Stimulated activated CD4-positive, alpha-beta T cell treated with anti-CD3 and anti-CD28 coated beads, TNF-alpha, amount 100 ng/mL, for 1 hour (primary cell): ENCODE measurements around the gene TRIM37.
A peak's percentile ranks its signal among the peaks of the same experiment; 100 is the strongest.

ENCODE experiments used
- DNase-seq, 3 donors: peaks; one replicate each; pipeline ENCODE4 v3.0.0-alpha.2; 2020; ENCODE audit warnings: low read depth in 3 of 3, low spot score in 1 of 3

TRIM37 gene

DNA sequence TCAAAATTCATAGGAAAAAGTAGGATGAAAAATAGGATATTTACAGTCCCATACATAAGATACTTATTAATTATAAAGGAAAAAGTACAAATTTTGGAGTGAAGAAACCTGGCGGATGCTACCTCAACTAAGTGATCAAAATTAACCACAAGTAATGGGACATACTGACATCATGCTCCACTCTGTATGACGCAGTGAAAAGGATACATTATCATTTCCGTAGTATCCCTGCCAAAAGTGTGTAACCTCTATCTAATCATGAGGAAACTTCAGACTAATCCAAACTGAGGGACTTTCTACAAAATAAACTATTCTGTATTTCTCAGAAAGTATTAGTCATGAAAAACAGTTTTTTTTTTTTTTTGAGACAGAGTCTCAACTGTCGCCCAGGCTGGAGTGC is 60.5 kb downstream of the TRIM37 start:
- DNase-seq, result no peak

GRCh38 chr17:59038734-59039133 is 67.9 kb downstream of the TRIM37 start:
- no peak for DNase-seq

GRCh38 chr17:59037960-59038359 is 68.7 kb downstream of the TRIM37 start:
- DNase-seq, result no peak

- no peak for DNase-seq
Observed at GRCh38 chr17:59030811-59031210, 75.9 kb downstream of the TRIM37 start.

DNA sequence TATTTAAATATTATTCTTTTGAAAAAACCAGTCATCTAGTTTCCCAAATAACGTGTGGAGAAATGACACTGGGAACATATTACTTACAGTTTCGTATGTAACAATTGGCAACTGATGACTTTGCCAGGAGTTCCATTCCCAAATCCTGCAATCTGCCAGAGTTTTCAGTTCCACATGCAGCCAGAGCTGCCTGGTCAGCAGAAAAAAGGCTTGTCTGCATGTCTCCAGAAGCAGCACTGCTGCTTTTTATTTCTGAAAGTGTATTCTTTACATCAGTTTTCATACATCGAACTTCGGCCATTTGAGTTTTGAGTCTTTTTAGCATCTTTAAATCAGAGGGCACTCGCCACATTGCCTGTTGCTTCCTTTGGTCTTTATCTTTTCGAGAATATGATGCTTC is 78.4 kb downstream of the TRIM37 start:
- no peak for DNase-seq

DNA sequence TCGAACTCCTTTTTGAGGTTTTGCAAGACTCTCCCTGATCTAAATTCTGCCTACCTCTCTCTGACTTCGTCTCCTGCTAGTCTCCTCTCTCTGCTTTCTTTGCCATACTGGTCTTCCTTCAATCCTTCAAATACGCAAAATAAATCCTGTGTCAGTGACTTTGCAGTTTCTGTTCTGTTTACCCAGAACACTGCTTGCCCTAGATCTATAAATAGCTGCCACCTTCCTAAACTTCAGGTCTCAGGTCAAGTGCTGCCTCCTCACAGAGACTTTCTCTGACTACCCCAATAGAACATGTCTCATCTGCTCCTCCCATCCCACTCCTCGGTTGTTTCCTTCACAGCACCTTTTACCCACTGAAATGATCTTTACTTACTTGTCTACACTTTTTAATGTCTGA is 78.9 kb downstream of the TRIM37 start:
- no peak for DNase-seq

DNA sequence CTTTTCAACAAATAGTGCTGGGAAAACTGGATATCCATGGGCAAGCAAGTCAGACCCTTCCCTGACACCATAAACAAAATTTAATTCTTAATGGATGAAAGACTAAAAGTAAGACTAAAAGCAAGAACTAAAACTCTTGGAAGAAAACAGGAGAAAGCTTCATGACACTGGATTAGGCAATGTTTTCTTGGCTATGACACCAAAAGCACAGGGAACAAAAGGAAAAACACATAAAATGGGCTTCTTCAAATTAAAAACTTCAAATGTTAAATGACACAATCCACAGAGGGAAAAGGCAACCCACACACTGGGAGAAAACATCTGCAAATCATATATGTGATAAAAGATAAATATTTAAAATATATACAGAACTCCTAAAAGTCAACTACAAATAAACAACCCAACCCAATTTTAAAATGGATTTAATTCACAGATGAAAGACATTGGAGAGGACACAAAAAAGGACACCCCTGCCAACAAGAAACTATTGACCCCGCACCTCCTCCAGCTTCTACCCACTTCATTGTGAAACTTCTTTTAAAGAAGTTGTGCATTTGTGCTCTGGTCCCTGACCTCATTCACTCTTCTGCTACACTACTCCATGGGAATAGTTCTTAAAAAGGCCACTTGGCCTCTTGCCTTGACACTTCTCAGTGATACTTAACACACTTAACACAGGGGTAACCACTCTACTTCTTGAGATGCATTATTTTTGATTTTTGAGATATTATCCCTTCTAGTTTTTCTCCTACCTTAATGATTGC is 80.3 kb downstream of the TRIM37 start:
- no peak for DNase-seq

DNA sequence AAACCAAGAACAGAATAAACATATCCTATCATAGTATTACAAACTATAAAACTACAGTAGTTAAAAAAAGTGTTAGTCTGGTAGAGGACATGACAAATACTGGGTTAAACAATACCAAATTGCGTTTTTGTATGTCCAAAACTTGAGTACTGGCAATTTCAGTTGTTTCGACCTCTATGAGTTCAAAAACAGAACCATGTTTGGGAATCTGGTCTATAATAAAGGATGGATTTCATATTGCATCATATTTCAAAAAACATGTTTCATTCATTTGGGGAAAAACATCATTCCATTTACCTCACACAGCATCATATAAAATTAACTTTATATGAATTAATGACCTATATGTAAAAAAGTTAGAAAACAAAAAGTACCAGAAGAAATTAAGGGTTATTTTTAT is 81.8 kb downstream of the TRIM37 start:
- no peak for DNase-seq

GRCh38 chr17:59018019-59018418 is 88.7 kb downstream of the TRIM37 start:
- DNase-seq, result no peak

DNA sequence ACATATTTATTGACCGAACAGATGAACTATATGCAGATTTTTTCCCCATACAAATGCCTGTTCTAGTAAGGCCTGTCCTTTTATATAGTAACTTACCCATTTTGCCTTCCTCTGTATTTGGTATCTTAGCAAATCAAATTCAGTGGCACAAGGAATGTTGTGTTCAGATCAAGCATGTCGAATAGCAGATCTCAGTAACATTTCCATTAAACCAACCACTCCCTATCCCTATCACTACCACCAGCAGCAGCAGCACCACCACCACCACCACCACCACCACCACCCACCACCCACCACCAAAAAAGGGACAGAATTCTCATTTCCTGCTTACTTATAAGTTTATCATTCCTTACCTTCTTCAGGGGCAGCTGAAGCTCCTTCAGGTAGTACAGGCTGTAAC is 94.7 kb downstream of the TRIM37 start:
- DNase-seq, result no peak

GRCh38 chr17:59010026-59010425 is 96.7 kb downstream of the TRIM37 start:
- no peak for DNase-seq

DNA sequence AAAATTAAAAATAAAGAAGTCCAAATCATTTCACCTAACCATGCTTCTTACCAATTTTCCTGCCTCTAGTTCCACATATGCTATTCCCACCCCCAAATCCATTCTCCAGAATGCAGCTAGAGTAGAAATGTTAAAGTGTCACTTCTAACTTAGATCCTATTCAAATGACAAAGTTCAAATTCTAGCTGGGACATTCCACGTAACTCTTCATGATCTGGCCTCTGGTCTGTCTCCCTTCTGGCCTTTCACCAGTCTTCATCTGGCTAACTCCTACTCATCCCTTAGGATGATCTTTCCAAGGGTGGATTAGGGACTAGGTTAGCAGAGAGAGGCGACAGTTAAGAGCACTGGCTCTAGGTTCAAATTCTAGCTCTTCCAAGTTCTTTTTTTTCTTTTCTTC is 97.9 kb downstream of the TRIM37 start:
- DNase-seq, result no peak

DNA sequence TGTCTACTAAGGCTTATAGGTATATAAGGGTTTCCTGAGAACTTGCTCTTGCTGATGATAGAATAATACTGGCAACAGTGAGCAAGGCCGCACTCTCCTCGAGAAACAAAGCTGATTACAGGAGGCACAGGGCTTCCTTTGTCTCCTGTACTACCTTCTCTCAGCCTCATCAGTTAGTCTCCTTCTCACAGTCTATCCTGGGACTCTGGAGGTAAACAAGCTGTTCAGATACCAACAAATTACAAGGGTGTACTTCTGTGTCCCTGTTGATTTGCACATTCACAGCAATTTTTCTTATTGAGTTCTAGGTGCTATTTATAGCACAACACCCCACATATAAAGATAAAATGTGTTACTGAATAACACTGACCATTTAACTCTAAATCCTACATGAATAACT is 98.7 kb downstream of the TRIM37 start:
- no peak for DNase-seq

DNA sequence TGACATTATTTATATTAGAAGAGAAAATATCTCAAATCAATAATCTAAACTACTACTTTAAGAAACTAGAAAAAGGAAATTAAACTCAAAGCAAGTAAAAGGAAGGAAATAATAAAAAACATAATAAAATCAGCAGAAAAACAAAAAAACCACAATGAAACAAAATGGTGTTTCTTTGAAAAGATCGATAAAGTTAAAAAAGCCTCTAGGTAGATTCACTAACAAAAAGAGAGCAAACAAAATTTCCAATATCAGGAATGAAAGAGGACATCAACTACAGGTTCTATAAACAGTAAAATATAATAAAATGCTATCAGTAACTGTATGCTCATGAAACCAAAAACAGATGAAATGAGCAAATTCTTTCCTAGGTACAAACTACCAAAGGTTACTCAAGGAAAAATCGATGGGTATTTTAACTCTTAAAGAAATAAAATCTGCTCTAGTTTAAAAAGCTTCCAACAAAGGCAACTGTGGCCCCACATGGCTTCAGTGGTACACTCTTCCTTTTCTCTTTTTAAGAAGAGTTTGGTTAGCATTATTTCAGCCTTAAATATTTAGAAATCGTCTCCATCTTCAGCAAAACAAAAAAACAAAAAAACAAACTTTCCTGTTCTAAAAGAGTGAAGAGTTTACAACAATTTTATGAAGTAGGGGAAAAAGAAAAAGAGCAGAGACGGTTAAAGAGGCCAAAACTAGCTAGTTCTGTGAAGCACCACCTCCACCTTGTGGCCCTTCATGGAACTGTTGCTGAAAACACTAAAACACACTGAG is 102.2 kb downstream of the TRIM37 start:
- DNase-seq, result peak in 2 of 3 donors; percentile 38 to 55

DNA sequence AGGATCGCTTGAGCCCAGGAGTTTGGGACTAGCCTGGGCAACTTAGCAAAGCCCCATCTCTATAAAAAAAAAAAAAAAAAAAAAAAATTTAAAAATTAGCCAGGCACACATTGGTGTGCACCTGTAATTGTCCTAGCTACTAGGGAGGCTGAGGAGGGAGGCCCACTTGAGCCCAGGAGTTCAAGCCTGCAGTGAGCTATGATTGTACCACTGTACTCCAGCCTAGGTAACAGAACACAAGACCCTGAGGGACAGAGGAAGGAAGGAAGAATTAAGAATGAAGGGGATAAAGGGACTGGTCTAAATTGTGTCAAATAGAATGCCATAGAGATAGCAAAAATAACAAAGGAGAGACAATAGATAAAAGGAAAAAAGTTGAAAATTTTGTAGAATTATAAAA is 102.8 kb downstream of the TRIM37 start:
- no peak for DNase-seq

DNA sequence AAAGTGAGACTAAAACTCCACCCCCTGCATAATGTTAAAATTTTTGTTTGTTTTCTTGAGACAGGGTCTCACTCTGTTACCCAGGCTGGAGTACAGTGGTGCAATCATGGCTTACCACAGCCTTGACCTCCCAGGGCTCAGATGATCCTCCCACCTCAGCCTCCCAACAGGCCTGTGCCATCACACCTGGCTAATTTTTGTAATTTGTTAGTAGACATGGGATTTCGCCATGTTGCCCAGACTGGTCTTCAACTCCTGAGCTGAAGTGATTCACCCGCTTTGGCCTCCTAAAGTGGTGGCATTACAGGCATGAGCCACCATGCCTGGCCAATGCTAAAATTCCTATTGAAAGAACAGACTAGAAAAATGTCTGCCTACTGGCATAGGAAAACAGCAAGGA is 103.8 kb downstream of the TRIM37 start:
- no peak for DNase-seq

DNA sequence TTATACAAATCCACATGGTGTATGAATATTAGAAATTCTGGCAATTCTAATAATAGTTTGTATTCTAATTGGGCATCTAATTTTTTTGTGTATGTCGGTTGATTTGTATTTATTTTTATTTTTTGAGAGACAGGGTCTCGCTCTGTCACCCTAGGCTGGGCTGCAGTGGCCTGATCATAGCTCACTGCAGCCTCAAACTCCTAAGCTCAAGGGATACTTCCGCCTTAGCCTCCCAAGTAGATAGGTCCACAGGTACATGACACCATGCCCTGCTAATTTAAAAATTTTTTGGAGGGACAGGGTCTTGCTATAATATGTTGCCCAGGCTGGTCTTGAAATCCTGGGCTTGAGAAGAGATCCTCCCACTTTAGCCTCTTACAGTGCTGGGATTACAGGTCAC is 104.6 kb downstream of the TRIM37 start:
- DNase-seq, result no peak

DNA sequence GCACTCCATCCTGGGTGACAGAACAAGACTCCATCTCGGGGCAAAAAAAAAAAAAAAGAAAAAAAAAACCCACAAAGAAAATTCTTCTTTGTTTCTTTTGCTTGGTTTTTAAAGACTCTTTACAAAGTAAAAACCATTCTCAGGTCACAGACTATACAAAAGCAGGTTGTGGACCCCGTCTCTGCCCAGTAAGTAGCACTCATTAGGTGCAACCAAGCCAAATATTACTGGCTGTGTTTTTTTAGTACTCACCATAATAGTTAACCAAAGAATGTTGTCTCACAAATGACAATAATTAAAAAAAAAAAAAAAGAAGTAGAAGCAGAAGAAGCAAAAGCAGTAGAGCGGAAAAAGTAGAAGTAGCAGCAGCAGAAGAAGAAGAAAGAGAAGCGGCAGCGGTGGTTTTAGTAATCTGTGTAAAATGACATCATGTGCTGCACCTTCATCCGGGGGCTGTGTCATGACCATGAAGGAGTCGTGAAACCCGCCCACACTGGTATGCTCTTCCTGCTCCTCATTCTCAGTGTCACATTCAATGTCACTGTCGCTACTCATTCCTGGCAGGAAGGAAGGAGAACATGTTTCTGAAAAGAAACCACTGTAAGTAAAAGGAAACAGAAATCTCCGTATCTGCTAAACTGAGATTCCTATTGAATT is 105.4 kb downstream of the TRIM37 start:
- DNase-seq, result peak; percentile 27 to 41 (median 29)

- no peak for DNase-seq
Observed at GRCh38 chr17:59000022-59000421, 106.7 kb downstream of the TRIM37 start.

DNA sequence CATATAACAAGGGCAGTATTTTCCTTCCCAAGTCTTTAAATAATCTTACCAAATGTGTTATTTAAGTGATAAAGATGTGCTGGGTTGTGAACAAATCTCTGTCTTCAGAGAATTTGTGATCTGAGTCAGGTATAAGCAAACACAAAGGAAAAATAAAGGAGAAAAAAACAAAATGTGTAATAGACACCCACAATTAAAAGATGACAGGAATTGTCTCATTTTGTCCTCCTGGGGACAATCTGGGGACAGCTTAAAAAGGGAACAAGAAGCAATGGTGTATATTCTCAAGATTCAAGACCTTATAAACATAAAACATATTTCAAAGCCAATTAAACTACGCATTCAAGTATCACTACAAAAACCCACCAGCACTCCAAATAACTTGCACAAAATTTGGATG is 107.2 kb downstream of the TRIM37 start:
- DNase-seq, result no peak

DNA sequence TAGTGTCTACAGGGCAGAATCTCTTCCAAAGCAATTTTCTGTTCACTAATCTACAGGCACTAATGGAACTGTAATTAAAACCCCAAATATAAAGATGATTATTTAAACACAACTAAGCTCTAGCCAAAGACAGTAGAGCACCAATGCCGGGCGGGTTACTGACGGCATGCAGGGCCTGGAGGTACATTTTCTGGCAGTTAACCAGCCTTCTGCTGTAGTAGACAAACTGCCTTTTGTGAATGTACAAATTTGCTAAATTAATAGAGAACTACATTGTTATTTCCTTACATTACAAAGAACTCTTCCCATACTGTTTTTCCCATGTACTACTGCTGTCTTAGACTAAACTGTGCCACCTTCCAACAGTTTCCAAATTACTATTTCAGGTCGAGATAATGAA is 107.8 kb downstream of the TRIM37 start:
- DNase-seq, result no peak
